ENCODE measurements around the gene NALF2.

The NALF2 gene

DNA sequence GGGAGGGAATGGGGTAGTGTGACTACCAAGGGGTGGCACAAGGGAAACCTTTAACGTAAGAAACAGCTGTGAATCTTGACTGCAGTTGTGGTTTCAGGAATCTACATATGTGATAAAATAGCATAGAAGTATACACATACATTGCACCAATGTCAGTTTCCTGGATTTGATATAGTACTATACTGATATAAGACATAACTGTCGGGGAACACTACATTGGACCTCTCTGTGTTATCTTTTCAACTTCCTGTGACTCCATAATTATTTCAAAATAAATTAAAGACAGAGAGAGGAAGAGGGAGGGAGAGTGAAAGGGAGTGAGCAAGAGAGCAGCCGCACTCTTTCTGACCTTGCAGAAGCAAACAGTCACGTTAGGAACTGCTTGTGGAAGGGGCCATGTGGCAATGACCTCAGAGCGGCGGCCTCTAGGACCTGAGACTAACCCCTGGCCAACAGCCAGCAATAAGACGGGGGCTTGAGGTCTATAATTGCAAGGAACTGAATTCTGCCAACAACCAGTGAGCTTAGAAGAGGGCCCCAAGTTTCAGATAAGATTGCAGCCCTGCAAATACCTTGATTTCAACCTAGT, 47.4 kb downstream of the NALF2 start:
- 82 to 89% methylated on average over 6 of the region's 7 CpGs for whole genome bisulfite sequencing, 2 experiments
- no peak overlapping the region for H3K4me3 ChIP-seq (ENCODE audit: insufficient read depth, low read depth, low read length)
- no peaks in the 10 kb centered on the region for H3K9me3 ChIP-seq (ENCODE audit: control insufficient read depth, low read length)
- no peaks in the 10 kb centered on the region for H3K36me3 ChIP-seq (ENCODE audit: control insufficient read depth, insufficient read depth, low read length)
- no peaks in the 10 kb centered on the region for H3K4me1 ChIP-seq (ENCODE audit: control insufficient read depth, insufficient read depth, low read length)
- H3K27me3 ChIP-seq (ENCODE audit: control insufficient read depth, insufficient read depth, low read length, poor library complexity, severe bottlenecking), result no peaks in the 10 kb centered on the region
- H3K27ac ChIP-seq (ENCODE audit: insufficient read depth, low read depth, low read length, poor library complexity, severe bottlenecking), result no peak overlapping the region

DNA sequence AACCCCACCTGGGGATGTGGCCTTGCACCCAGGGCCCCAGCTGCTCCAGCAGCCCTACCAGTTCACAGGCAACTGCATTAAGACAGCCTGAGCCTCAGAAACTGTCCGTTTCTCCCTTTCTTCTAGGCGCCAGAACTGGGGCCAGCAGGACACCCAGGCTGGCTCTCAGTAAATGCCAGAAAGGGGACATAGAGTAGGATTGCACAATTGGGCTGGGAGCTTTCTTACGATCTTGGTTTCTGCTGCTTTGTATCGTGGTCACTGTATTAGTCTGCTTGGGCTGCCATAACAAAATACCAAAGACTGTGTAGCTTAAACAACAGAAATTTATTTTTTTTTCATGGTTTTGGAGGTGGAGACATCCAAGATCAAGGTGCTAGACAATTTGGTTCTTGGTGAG, 48.4 kb downstream of the NALF2 start:
- Histone ChIP-seq H3K36me3 (ENCODE audit: control insufficient read depth, insufficient read depth, low read length) (no peaks in the 10 kb centered on the region), H3K9me3 (ENCODE audit: control insufficient read depth, low read length) (no peaks in the 10 kb centered on the region), H3K4me3 (ENCODE audit: insufficient read depth, low read depth, low read length) (no peak overlapping the region), H3K4me1 (ENCODE audit: control insufficient read depth, insufficient read depth, low read length) (no peaks in the 10 kb centered on the region), H3K27me3 (ENCODE audit: control insufficient read depth, insufficient read depth, low read length, poor library complexity, severe bottlenecking) (no peaks in the 10 kb centered on the region), H3K27ac (ENCODE audit: insufficient read depth, low read depth, low read length, poor library complexity, severe bottlenecking) (no peak overlapping the region)
- WGBS, 2 experiments, result 91 to 98% methylated on average over 3 to 4 of the region's 4 CpGs
